ENCODE data around the gene PSMG3.

PSMG3 gene

GRCh38 chr7:1616741-1617140 lies 46.9 kb upstream of the PSMG3 start:
- Histone ChIP-seq H3K9me2 (replicated peaks; ENCODE audit: insufficient read depth, low read length) (no peaks in the 10 kb centered on the region), H4K20me1 (ENCODE audit: low read depth, low read length) (no peaks in the 10 kb centered on the region), H3K79me2 (ENCODE audit: insufficient read depth, low read length) (no peaks in the 10 kb centered on the region), H3K4me3 (ENCODE audit: insufficient read depth, low read length, poor library complexity, severe bottlenecking) (no peak overlapping the region), H3K36me3 (ENCODE audit: low read length) (no peaks in the 10 kb centered on the region), H3F3A (ENCODE audit: insufficient read depth) (no peaks in the 10 kb centered on the region), H3K4me2 (ENCODE audit: low read depth, low read length, poor library complexity, severe bottlenecking) (no peak overlapping the region), H3K27ac (ENCODE audit: low read depth, low read length) (no peak overlapping the region), H3K9ac (ENCODE audit: low read length) (no peak overlapping the region), H3K9me3 (ENCODE audit: insufficient read depth, low read length) (no peaks in the 10 kb centered on the region), H3K27me3 (ENCODE audit: low read length) (no peaks in the 10 kb centered on the region), H2AFZ (ENCODE audit: low read depth, low read length, severe bottlenecking) (no peak overlapping the region)
- TF ChIP-seq CTCF (IDR thresholded peaks at IDR 0.05; ENCODE audit: insufficient read depth, low read length, poor library complexity, severe bottlenecking): no peak
- no peak for TF ChIP-seq EZH2phosphoT487 (conservative IDR thresholded peaks at IDR 0.05; ENCODE audit: low read length)

DNA sequence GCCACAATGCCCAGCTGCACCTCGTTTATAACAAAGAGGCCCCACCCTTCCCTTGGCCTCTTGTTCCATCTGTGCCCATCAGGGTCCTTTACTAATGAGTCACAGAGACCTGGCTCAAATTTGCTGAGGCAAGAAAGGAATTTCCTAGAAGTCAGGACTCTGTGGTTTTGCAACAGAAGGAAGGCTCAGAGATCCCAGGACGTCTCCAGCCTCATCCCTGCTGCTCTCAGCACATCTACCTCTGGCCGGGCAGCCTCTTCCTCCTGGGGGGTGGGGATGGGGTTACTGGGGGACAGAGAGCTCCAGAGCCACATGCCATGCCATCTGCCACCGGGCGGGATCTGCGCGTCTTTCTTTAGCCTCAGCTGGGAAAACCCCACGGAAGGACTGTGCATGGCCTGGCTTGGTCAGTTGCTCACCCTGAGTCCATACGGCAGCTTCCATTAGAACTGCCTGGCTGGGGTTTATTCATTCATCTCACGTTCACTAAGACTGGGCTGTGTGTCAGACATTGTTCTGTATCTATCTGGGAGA lies 41.9 kb upstream of the PSMG3 start:
- Histone ChIP-seq H3K27ac (ENCODE audit: low read depth, low read length) (no peak overlapping the region), H3K36me3 (ENCODE audit: low read length) (no peaks in the 10 kb centered on the region), H3K9me2 (replicated peaks; ENCODE audit: insufficient read depth, low read length) (no peaks in the 10 kb centered on the region), H2AFZ (ENCODE audit: low read depth, low read length, severe bottlenecking) (no peak overlapping the region), H3K79me2 (ENCODE audit: insufficient read depth, low read length) (no peaks in the 10 kb centered on the region), H3K4me3 (ENCODE audit: insufficient read depth, low read length, poor library complexity, severe bottlenecking) (no peak overlapping the region), H3F3A (ENCODE audit: insufficient read depth) (no peaks in the 10 kb centered on the region), H3K9me3 (ENCODE audit: insufficient read depth, low read length) (no peaks in the 10 kb centered on the region), H4K20me1 (ENCODE audit: low read depth, low read length) (no peaks in the 10 kb centered on the region), H3K9ac (ENCODE audit: low read length) (no peak overlapping the region), H3K27me3 (ENCODE audit: low read length) (peaks cover 4% of the 10 kb centered on the region; the same call in 1 of the 2 replicates), H3K4me2 (ENCODE audit: low read depth, low read length, poor library complexity, severe bottlenecking) (no peak overlapping the region)
- TF ChIP-seq CTCF (IDR thresholded peaks at IDR 0.05; ENCODE audit: insufficient read depth, low read length, poor library complexity, severe bottlenecking): no peak
- no peak for TF ChIP-seq EZH2phosphoT487 (conservative IDR thresholded peaks at IDR 0.05; ENCODE audit: low read length)

GRCh38 chr7:1610678-1611302 lies 41.0 kb upstream of the PSMG3 start:
- no peaks in the 10 kb centered on the region for H3K36me3 ChIP-seq (ENCODE audit: low read length)
- no peaks in the 10 kb centered on the region for H3K79me2 ChIP-seq (ENCODE audit: insufficient read depth, low read length)
- no peak overlapping the region for H3K27ac ChIP-seq (ENCODE audit: low read depth, low read length)
- no peak overlapping the region for H3K4me2 ChIP-seq (ENCODE audit: low read depth, low read length, poor library complexity, severe bottlenecking)
- no peaks in the 10 kb centered on the region for H4K20me1 ChIP-seq (ENCODE audit: low read depth, low read length)
- H3K4me3 ChIP-seq (ENCODE audit: insufficient read depth, low read length, poor library complexity, severe bottlenecking): no peak overlapping the region
- no peak overlapping the region for H2AFZ ChIP-seq (ENCODE audit: low read depth, low read length, severe bottlenecking)
- H3K9ac ChIP-seq (ENCODE audit: low read length): no peak overlapping the region
- TF ChIP-seq EZH2phosphoT487 (conservative IDR thresholded peaks at IDR 0.05; ENCODE audit: low read length) (no peak), CTCF (IDR thresholded peaks at IDR 0.05; ENCODE audit: insufficient read depth, low read length, poor library complexity, severe bottlenecking) (no peak)
- no peaks in the 10 kb centered on the region for H3F3A ChIP-seq (ENCODE audit: insufficient read depth)
- no peaks in the 10 kb centered on the region for H3K9me3 ChIP-seq (ENCODE audit: insufficient read depth, low read length)
- H3K9me2 ChIP-seq (replicated peaks; ENCODE audit: insufficient read depth, low read length): no peaks in the 10 kb centered on the region
- peaks cover 4% of the 10 kb centered on the region; the same call in 1 of the 2 replicates for H3K27me3 ChIP-seq (ENCODE audit: low read length)
